HFFc6 (cell line): ENCODE data around the gene LCN15. TPM values are rescaled to one million over a fixed set of nuclear protein-coding genes. Genes with fewer than 3 reads are reported as not detected.
A peak's percentile ranks its signal among the peaks of the same experiment; 100 is the strongest.
"Not testable (repeated sequence)": the region's sequence is repeated elsewhere in the genome, so short reads cannot be mapped to it uniquely, and the experiment has no call there.

Experiments used
- DNase-seq: peaks from one replicate; pipeline ENCODE4 v3.0.0-alpha.2; 2018
- H3K27ac Mint-ChIP-seq: 2 replicates; pipeline ENCODE4 v1.8.0; 2020; ENCODE audit warnings: mild to moderate bottlenecking, mixed read lengths
- H3K27me3 Mint-ChIP-seq: 2 replicates; pipeline ENCODE4 v1.8.0; 2021; ENCODE audit warnings: mild to moderate bottlenecking, moderate library complexity, mixed read lengths; ENCODE audit not compliant: insufficient read depth
- H3K36me3 Mint-ChIP-seq: 2 replicates; pipeline ENCODE4 v1.8.0; 2021; ENCODE audit warnings: low read depth, mixed read lengths
- H3K4me1 Mint-ChIP-seq: 2 replicates; pipeline ENCODE4 v1.8.0; 2020; ENCODE audit warnings: low read depth, mixed read lengths
- H3K4me3 Mint-ChIP-seq: 2 replicates; pipeline ENCODE4 v1.8.0; 2020; ENCODE audit warnings: mild to moderate bottlenecking, moderate library complexity, mixed read lengths
- H3K9me3 Mint-ChIP-seq: 2 replicates; pipeline ENCODE4 v1.8.0; 2020; ENCODE audit warnings: mild to moderate bottlenecking, mixed read lengths
- CTCF ChIP-seq: fragments of 200-600 bp; sonication (generic); IDR thresholded peaks from 2 replicates; pipeline ENCODE4 v1.5.0; 2021; ENCODE audit warnings: antibody characterized with exemption, mild to moderate bottlenecking
- total RNA-seq, 6 experiments: library from RNA; stranded (reverse); fragmentation: NEBNext Ultra II Directional; extraction: Animal tissue kit (Norgen Biotek cat#: 25700); gene quantifications; 2 replicates in 1 of 6; 3 replicates in 5 of 6; pipeline ENCODE4 v1.2.3, GENCODE V29; 2021

Gene LCN15
- total RNA-seq, 6 experiments from 2014 or later = not detected

- no peak for TF ChIP-seq CTCF
- Mint-ChIP-seq H3K4me3 (peak overlapping the region; percentile 88), H3K36me3 (peaks cover 15% of the 10 kb centered on the region)
Measured at GRCh38 chr9:136806067-136806466, 41.7 kb upstream of the LCN15 start.

GRCh38 chr9:136805207-136805740, 41.0 kb upstream of the LCN15 start:
- Mint-ChIP-seq H3K36me3 (peaks cover 12% of the 10 kb centered on the region; the same call in 1 of the 2 replicates), H3K4me3 (no peak overlapping the region), H3K27me3 (peaks cover 13% of the 10 kb centered on the region), H3K27ac (no peak overlapping the region), H3K9me3 (no peaks in the 10 kb centered on the region), H3K4me1 (peaks cover 31% of the 10 kb centered on the region)
- no peak for TF ChIP-seq CTCF
- no peak for DNase-seq

More at GRCh38 chr9:136806067-136806466, 41.7 kb upstream of the LCN15 start:
- Mint-ChIP-seq H3K27ac (no peak overlapping the region), H3K27me3 (peaks cover 5% of the 10 kb centered on the region), H3K4me1 (peaks cover 28% of the 10 kb centered on the region), H3K9me3 (no peaks in the 10 kb centered on the region)
- no peak for DNase-seq

GRCh38 chr9:136804509-136805206, 40.3 kb upstream of the LCN15 start:
- H3K4me3 Mint-ChIP-seq = no peak overlapping the region
- H3K4me1 Mint-ChIP-seq = peaks cover 27% of the 10 kb centered on the region
- TF ChIP-seq CTCF = no peak
- H3K27me3 Mint-ChIP-seq = peaks cover 14% of the 10 kb centered on the region
- H3K27ac Mint-ChIP-seq = no peak overlapping the region
- DNase-seq = no peak
- no peaks in the 10 kb centered on the region for H3K9me3 Mint-ChIP-seq
- peaks cover 6% of the 10 kb centered on the region; the same call in 1 of the 2 replicates for H3K36me3 Mint-ChIP-seq

- Mint-ChIP-seq H3K4me1 (peaks cover 18% of the 10 kb centered on the region), H3K36me3 (no peaks in the 10 kb centered on the region), H3K27me3 (peaks cover 20% of the 10 kb centered on the region), H3K27ac (no peak overlapping the region), H3K9me3 (no peaks in the 10 kb centered on the region), H3K4me3 (no peak overlapping the region)
- no peak for DNase-seq
- TF ChIP-seq CTCF = no peak
Measured at GRCh38 chr9:136803551-136804508, 39.5 kb upstream of the LCN15 start.

- not testable (repeated sequence) for DNase-seq, H3K9me3 Mint-ChIP-seq, H3K4me3 Mint-ChIP-seq, H3K27ac Mint-ChIP-seq, H3K36me3 Mint-ChIP-seq
- peaks cover 16% of the 10 kb centered on the region for H3K4me1 Mint-ChIP-seq
- peaks cover 26% of the 10 kb centered on the region for H3K27me3 Mint-ChIP-seq
Measured at GRCh38 chr9:136803009-136803550, 38.8 kb upstream of the LCN15 start.
